Forelimb muscle (tissue), 1 donor: ENCODE measurements around the gene PRDM7. TPM values are rescaled to one million over a fixed set of nuclear protein-coding genes. Genes with fewer than 3 reads are reported as not detected.
"Not testable (repeated sequence)": the region's sequence is repeated elsewhere in the genome, so short reads cannot be mapped to it uniquely, and the experiment has no call there.

ENCODE experiments used
- DNase-seq: peaks from one replicate; pipeline ENCODE4 v3.0.0-alpha.2; 2013; ENCODE audit warnings: low read depth
- polyA plus RNA-seq: library from polyadenylated mRNA; unstranded; fragments of 120-200 nt; gene quantifications from one replicate; pipeline ENCODE4 v1.2.1, GENCODE V29; 2013; ENCODE audit not compliant: insufficient read length

PRDM7 gene
- polyA plus RNA-seq, 1 donor = not detected

GRCh38 chr16:90015586-90016338, 61.4 kb downstream of the PRDM7 start:
- DNase-seq = no peak

GRCh38 chr16:90012991-90013745, 64.0 kb downstream of the PRDM7 start:
- DNase-seq = no peak

GRCh38 chr16:90011908-90012501, 65.1 kb downstream of the PRDM7 start:
- no peak for DNase-seq

- DNase-seq = no peak
These were observed 65.7 kb downstream of the PRDM7 start for GRCh38 chr16:90011508-90011819.

GRCh38 chr16:90010676-90011507, 66.2 kb downstream of the PRDM7 start:
- DNase-seq = no peak

GRCh38 chr16:90009172-90009899, 67.8 kb downstream of the PRDM7 start:
- DNase-seq = no peak

GRCh38 chr16:90008708-90009145, 68.4 kb downstream of the PRDM7 start:
- DNase-seq = no peak

GRCh38 chr16:90007635-90008234, 69.4 kb downstream of the PRDM7 start:
- not testable (repeated sequence) for DNase-seq

GRCh38 chr16:90007015-90007414, 70.1 kb downstream of the PRDM7 start:
- DNase-seq = no peak

Other genes starting within 250 kb of the PRDM7 start
- gene SPIRE2, start 248.9 kb downstream of the PRDM7 start, polyA plus RNA-seq = 2.5 TPM
- gene TCF25, start 203.7 kb downstream of the PRDM7 start, polyA plus RNA-seq = 100 TPM
- gene MC1R, start 158.5 kb downstream of the PRDM7 start, polyA plus RNA-seq = 2.2 TPM
- 6.1 TPM for gene TUBB3, start 154.0 kb downstream of the PRDM7 start, polyA plus RNA-seq
- 32.9 TPM for gene DEF8, start 128.6 kb downstream of the PRDM7 start, polyA plus RNA-seq
- gene DBNDD1, start 57.9 kb downstream of the PRDM7 start, polyA plus RNA-seq = 9.2 TPM